Parathyroid adenoma (tissue), 2 donors: ENCODE data around the gene DPCD.

Experiments used
- H2AFZ ChIP-seq: fragments of 300-600 bp; sonication (generic); one replicate; pipeline ENCODE4 v1.7.0; 2017; ENCODE audit warnings: antibody characterized with exemption, mild to moderate bottlenecking
- H3K27ac ChIP-seq: fragments of 300-600 bp; sonication (generic); one replicate; pipeline ENCODE4 v1.7.0; 2017
- H3K27me3 ChIP-seq: fragments of 300-600 bp; sonication (generic); one replicate; pipeline ENCODE4 v1.7.0; 2017; ENCODE audit warnings: low read length; ENCODE audit not compliant: control insufficient read depth, insufficient read depth
- H3K36me3 ChIP-seq: fragments of 300-600 bp; sonication (generic); one replicate; pipeline ENCODE4 v1.7.0; 2017; ENCODE audit warnings: low read length; ENCODE audit not compliant: control insufficient read depth, insufficient read depth
- H3K4me1 ChIP-seq: fragments of 300-600 bp; sonication (generic); one replicate; pipeline ENCODE4 v1.7.0; 2017; ENCODE audit warnings: control low read depth
- H3K4me2 ChIP-seq: fragments of 300-600 bp; sonication (generic); one replicate; pipeline ENCODE4 v1.7.0; 2017; ENCODE audit warnings: low read length
- H3K4me3 ChIP-seq: fragments of 300-600 bp; sonication (generic); one replicate; pipeline ENCODE4 v1.7.0; 2017; ENCODE audit warnings: low read depth, low read length
- H3K79me2 ChIP-seq: fragments of 300-600 bp; sonication (generic); one replicate; pipeline ENCODE4 v1.7.0; 2017; ENCODE audit warnings: control low read depth
- H3K9ac ChIP-seq: fragments of 300-600 bp; sonication (generic); one replicate; pipeline ENCODE4 v1.7.0; 2017; ENCODE audit warnings: mild to moderate bottlenecking
- H3K9me3 ChIP-seq: fragments of 300-600 bp; sonication (generic); one replicate; pipeline ENCODE4 v1.7.0; 2017; ENCODE audit warnings: low read length; ENCODE audit not compliant: control insufficient read depth
- CTCF ChIP-seq: fragments of 300-600 bp; sonication (generic); IDR thresholded peaks from one replicate; pipeline ENCODE4 v1.7.0; 2017; ENCODE audit warnings: antibody characterized with exemption, mild to moderate bottlenecking
- donor health status: primary hyperparathyroidism.

DPCD gene

GRCh38 chr10:101623528-101623927 lies 35.4 kb downstream of the DPCD start:
- H3K9me3 ChIP-seq = no peaks in the 10 kb centered on the region
- H3K79me2 ChIP-seq = peaks cover 9% of the 10 kb centered on the region
- H3K4me3 ChIP-seq = no peak overlapping the region
- H3K4me2 ChIP-seq = no peak overlapping the region
- H3K9ac ChIP-seq = no peak overlapping the region
- no peak overlapping the region for H2AFZ ChIP-seq
- H3K4me1 ChIP-seq = no peaks in the 10 kb centered on the region
- TF ChIP-seq CTCF = no peak
- H3K27me3 ChIP-seq = no peaks in the 10 kb centered on the region
- no peak overlapping the region for H3K27ac ChIP-seq
- H3K36me3 ChIP-seq = no peaks in the 10 kb centered on the region

DNA sequence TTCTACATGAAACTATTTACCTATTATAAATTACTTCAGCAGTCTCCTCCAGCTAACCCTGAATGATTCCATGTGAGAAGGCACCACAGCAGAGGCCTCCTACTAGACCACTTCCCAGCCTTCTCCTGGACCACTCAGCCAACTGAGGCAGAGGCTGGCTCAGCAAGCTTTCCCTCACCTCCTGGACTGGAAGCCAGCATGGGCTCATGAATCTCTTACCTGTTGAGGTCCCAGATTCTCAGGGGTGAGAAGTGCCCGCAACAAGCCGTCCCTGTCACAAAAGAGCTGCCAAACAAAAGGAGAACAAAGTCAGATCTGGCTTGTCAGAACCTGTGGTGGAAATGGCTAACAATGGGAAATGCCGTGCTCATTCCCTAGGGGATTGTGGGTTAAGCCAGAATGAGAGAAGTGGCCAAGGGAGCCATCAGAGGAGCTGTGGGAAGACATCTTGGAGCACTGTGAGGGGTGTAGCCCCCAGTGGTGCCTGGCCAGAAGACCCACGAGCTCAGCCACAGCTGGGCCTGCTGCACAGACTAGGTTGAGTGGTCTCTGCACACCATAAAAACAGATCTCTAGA lies 36.5 kb downstream of the DPCD start:
- no peak for TF ChIP-seq CTCF
- H3K4me2 ChIP-seq = no peak overlapping the region
- no peak overlapping the region for H3K27ac ChIP-seq
- peaks cover 18% of the 10 kb centered on the region for H3K79me2 ChIP-seq
- no peaks in the 10 kb centered on the region for H3K4me1 ChIP-seq
- no peaks in the 10 kb centered on the region for H3K27me3 ChIP-seq
- no peaks in the 10 kb centered on the region for H3K9me3 ChIP-seq
- H3K4me3 ChIP-seq = no peak overlapping the region
- H2AFZ ChIP-seq = no peak overlapping the region
- H3K9ac ChIP-seq = no peak overlapping the region
- H3K36me3 ChIP-seq = no peaks in the 10 kb centered on the region

- no peak overlapping the region for H2AFZ ChIP-seq
- no peak for TF ChIP-seq CTCF
- H3K9me3 ChIP-seq = no peaks in the 10 kb centered on the region
- H3K4me2 ChIP-seq = no peak overlapping the region
- H3K79me2 ChIP-seq = peaks cover 31% of the 10 kb centered on the region
- H3K27me3 ChIP-seq = no peaks in the 10 kb centered on the region
- H3K4me3 ChIP-seq = no peak overlapping the region
- no peaks in the 10 kb centered on the region for H3K4me1 ChIP-seq
- no peaks in the 10 kb centered on the region for H3K36me3 ChIP-seq
- no peak overlapping the region for H3K9ac ChIP-seq
- no peak overlapping the region for H3K27ac ChIP-seq
These were observed 37.8 kb downstream of the DPCD start for GRCh38 chr10:101625821-101626412.

DNA sequence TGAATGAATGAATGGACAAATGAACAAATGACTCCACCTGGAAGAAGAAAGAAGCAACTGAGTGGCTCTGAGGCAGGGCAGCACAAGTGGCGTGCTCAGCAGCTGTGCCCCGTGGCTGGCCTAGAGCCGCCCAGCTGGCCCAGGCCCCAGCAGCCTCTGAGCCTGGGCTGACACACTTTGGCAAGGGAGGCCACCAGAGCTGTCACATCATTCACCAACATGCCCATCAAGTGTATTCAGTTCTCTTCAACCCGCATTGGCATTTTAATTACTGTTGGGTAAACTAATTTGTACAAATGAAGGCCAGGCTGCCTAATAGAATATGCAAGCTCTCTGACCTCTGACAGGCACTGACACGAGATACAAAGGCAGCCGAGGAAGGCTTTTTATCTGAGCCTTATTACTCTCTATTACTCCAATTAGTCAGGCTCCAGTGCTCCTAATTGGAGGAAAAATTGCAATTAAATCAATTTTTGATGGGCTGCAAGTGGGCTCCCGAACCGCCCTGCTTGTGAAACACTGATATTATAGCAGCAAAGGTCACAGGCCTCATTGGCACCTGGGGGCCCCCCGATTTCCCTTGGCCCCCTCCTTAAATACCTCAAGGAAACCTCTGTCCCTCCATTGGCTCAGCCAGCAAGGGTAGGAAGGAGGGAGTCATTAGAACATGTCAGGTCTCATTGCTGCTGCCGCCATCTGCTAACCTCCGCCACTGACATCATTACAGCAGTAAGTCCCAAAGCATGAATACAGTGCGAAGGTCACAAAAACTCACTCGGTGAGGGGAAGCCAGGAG lies 41.9 kb downstream of the DPCD start:
- TF ChIP-seq CTCF = no peak
- no peak overlapping the region for H2AFZ ChIP-seq
- H3K27ac ChIP-seq = no peak overlapping the region
- no peak overlapping the region for H3K9ac ChIP-seq
- no peaks in the 10 kb centered on the region for H3K36me3 ChIP-seq
- H3K4me3 ChIP-seq = no peak overlapping the region
- H3K4me2 ChIP-seq = no peak overlapping the region
- H3K9me3 ChIP-seq = no peaks in the 10 kb centered on the region
- H3K4me1 ChIP-seq = no peaks in the 10 kb centered on the region
- no peaks in the 10 kb centered on the region for H3K27me3 ChIP-seq
- H3K79me2 ChIP-seq = peaks cover 38% of the 10 kb centered on the region
